Measurements from ENCODE around the gene SHMT1.

SHMT1 gene

DNA sequence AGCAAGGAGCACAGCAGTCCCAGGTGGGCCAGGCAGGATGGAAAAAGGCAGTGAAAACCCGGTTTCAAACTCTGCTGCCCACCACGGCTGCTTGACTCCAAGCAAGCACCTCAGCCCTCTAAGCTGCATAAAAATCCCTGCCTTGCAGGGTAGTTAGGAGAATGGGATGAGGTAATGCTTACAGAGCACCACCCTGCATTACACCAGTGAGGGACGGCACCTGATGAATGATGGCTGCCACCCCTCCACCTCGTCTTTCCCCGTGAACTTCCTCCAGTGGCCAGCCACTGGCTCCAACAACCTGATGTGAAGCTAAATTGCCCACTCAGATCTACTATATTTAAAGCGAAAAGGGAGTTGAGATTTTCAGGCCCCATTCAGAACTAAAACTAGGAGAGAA, 81.6 kb downstream of the SHMT1 start:
- DNase-seq (ENCODE audit: low read depth), result no peak

GRCh38 chr17:18280766-18281371, 82.5 kb downstream of the SHMT1 start:
- DNase-seq (ENCODE audit: low read depth), result no peak

DNA sequence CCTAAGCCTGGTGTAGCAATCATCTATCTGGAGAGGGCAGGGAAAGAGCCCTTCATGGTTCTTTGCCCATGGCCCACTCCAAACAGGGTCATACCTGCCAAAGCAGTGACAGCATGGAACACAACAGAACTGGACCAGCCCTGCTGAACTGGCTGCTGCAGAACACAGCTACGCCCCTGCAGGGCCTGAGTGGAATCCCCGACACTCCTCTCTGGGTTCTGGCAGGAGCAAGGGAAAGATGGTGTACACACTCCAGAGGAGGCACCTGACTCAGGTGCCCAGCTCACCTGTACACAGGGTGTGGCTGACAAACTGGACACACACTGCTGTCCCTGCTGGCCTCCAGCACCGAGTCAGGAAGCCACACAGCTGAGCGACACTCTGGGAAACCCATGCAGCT, 83.1 kb downstream of the SHMT1 start:
- DNase-seq (ENCODE audit: low read depth), result no peak

DNA sequence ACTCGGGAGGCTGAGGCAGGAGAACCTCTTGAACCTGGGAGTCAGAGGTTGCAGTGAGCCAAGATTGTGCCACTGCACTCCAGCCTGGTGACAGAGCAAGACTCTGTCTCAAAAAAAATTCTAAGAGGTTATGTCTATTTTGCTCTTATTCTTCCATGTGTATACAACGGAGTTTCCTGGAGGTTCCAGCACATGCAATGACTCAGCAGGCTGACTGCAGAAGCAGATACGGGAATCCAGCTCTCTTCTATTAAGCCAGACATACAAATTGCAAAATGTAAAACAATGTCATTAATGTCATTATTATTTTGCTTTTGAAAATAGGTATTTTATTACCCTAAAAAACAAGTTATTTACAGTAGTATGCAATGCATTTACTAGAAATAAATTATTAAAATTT, 84.5 kb downstream of the SHMT1 start:
- no peak for DNase-seq (ENCODE audit: low read depth)
